ENCODE data around the gene TANC1. TPM values are rescaled to one million over a fixed set of nuclear protein-coding genes. Genes with fewer than 3 reads are reported as not detected.

TANC1 gene
- total and polyA plus RNA-seq, 2 experiments from 2014 or later, result 2.8 to 9.5 TPM

- no peak overlapping the region for H3K4me3 Mint-ChIP-seq
- peaks cover 15% of the 10 kb centered on the region for H3K4me1 Mint-ChIP-seq
- H3K36me3 Mint-ChIP-seq (ENCODE audit: low read depth), result no peaks in the 10 kb centered on the region
- Histone ChIP-seq H3K4me2 (no peak overlapping the region), H3K36me3 (ENCODE audit: insufficient read depth) (no peaks in the 10 kb centered on the region), H3K27me3 (ENCODE audit: insufficient read depth) (no peaks in the 10 kb centered on the region), H3K4me3 (no peak overlapping the region), H3F3A (replicated peaks; ENCODE audit: low read depth) (no peaks in the 10 kb centered on the region), H2AFZ (no peak overlapping the region), H3K4me1 (ENCODE audit: insufficient read depth) (peaks cover 5% of the 10 kb centered on the region; the same call in 1 of the 2 replicates), H4K20me1 (replicated peaks; ENCODE audit: insufficient read depth) (no peaks in the 10 kb centered on the region), H3K9me2 (ENCODE audit: insufficient read depth) (no peaks in the 10 kb centered on the region), H3K27ac (ENCODE audit: low read depth) (no peak overlapping the region; the same call in 1 of the 2 replicates), H3K79me2 (replicated peaks; ENCODE audit: insufficient read depth) (no peaks in the 10 kb centered on the region)
- DNase-seq (ENCODE audit: low spot score) (no peak), ATAC-seq (no peak)
- no peaks in the 10 kb centered on the region for H3K27me3 Mint-ChIP-seq (ENCODE audit: insufficient read depth, low read depth, poor library complexity)
- no peak overlapping the region for H3K27ac Mint-ChIP-seq
- TF ChIP-seq ZNF331 (CRISPR knock-in tag; IDR thresholded peaks at IDR 0.05; ENCODE audit: low read depth), result no peak
- no peak for TF ChIP-seq POLR2AphosphoS5 (IDR thresholded peaks at IDR 0.05; ENCODE audit: low read depth)
- TF ChIP-seq CREB1 (CRISPR knock-in tag; IDR thresholded peaks at IDR 0.05; ENCODE audit: low read depth), result no peak
- TF ChIP-seq EZH2 (IDR thresholded peaks at IDR 0.05; ENCODE audit: low read depth, unreplicated experiment), result no peak
- TF ChIP-seq EZH2phosphoT487 (IDR thresholded peaks at IDR 0.05; ENCODE audit: unreplicated experiment), result no peak
- no peak for TF ChIP-seq ZNF462 (CRISPR knock-in tag; IDR thresholded peaks at IDR 0.05)
- TF ChIP-seq CTCF (conservative IDR thresholded peaks at IDR 0.05; ENCODE audit: low read depth in 2 of 2), result no peak
- H3K9me3 Mint-ChIP-seq, result no peaks in the 10 kb centered on the region
Observed at GRCh38 chr2:159130302-159130701, 161.9 kb downstream of the TANC1 start.
